Measurements from ENCODE around the gene SUPT3H.
"Not testable (repeated sequence)": the region's sequence is repeated elsewhere in the genome, so short reads cannot be mapped to it uniquely, and the experiment has no call there.

The SUPT3H gene

DNA sequence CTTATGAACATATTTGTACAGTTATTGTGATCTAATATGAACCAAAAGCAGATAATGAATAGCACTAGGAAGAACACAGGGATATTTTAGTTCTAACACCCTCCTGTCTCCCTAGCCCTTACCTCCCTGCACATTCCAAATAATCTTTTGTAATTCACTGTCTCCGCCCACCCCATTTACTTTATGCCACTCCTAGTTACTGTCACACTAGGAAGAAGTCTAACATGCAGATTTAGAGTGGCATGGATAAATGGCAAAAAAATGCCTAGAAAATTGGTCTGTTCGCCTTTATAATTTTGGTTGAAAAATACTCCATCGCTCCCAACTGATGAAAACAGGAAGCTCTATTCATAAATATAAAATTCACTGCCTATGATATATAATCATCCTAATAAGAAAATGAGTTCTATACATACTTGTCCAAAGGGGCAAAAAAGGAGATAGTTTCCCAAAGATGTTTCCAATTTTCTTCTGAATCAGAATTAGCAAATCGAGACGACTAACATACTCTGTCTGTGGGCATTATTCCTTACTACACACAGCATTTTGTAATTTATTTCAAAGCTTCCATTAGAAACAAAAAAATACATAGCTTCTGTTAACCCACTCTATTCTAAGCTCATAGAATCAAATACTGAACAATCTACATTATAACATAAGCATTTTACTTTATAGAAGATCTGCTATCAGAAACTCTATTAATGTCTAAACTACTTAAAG lies 50.9 kb downstream of the SUPT3H start:
- DNase-seq (ENCODE audit: low read depth, low spot score) = no peak

DNA sequence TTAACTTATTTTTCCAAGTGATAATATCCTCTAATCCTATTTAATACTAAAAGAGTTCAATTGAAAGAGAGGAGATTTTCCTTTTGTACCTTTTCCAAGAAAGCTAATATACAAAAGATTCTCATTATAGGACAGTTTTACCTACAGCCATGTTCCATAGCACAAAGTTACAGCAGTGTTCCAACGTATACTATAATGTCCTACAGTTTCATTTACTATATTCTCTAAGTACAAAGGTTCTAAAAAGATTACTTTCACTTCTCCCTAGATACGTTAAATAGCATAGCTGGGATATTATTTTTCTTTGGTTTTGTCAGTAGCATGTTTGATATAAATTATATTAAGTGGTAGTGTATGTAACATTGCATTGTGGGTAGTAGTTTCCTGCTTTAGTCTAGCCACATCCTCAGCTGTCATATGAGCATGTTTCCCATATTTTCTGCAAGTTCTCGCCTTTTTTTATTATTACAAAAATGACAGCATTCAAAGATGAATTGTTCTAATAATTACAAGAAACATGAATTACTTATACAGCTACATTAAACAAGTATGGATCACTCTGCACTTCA lies 54.0 kb downstream of the SUPT3H start:
- DNase-seq (ENCODE audit: low read depth, low spot score) = no peak

DNA sequence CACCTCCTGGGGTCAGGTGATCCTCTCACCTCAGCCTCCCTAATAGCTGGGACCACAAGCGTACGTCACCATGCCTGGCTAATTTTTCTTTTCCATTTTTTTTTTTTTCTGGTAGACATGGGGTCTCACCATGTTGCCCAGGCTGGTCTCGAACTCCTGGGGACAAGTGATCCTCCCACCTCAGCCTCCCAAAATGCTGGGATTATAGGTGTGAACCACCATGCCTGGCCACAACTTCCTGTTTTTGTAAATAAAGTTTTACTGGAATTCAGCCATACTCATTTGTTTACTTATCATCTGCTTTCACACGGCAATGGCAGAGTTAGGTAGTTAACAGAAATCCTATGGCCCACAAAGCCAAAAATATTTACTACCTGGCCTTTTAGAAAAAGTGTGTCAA lies 57.4 kb downstream of the SUPT3H start:
- DNase-seq (ENCODE audit: low read depth, low spot score) = no peak

DNA sequence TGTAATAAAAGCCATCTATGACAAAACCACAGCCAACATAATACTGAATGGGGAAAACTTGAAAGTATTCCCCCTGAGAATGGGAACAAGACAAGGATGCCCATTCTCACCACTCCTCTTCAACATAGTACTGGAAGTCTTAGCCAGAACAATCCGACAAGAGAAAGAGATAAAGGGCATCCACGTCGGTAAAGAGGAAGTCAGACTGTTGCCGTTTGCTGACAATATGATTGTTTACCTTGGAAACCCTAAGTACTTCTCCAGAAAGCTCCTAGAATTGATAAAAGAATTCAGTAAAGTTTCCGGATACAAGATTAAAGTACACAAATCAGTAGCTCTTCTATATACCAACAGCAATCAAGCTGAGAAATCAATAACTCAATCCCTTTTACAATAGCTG lies 63.6 kb downstream of the SUPT3H start:
- DNase-seq (ENCODE audit: low read depth, low spot score) = no peak

DNA sequence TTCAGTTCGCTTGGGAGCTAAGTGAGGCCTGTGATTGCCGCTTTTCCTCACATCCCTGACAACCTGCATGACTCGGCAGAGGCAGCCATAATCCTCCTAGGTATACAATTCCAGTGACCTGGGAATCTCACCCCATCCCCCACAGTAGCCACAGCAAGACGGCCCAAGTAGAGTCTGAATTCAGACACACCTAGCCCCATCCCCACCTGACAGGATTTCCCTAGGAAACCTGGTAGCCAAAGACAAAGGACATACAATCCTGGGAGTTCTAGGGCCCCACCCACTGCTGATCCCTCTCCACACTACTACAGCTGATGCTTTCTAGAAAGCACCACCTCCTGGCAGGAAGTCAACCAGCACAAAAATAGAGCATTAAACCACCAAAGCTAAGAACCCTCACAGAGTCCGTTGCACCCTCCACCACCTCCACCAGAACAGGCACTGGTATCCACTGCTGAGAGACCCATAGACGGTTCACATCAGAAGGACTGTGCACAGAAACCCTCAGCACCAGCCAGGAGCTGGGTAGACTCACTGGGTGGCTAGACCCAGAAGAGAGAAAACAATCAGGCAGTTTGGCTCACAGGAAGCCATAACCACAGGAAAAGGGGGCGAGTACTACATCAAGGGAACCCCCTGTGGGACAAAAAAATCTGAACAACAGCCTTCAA lies 67.5 kb downstream of the SUPT3H start:
- DNase-seq (ENCODE audit: low read depth, low spot score) = no peak

DNA sequence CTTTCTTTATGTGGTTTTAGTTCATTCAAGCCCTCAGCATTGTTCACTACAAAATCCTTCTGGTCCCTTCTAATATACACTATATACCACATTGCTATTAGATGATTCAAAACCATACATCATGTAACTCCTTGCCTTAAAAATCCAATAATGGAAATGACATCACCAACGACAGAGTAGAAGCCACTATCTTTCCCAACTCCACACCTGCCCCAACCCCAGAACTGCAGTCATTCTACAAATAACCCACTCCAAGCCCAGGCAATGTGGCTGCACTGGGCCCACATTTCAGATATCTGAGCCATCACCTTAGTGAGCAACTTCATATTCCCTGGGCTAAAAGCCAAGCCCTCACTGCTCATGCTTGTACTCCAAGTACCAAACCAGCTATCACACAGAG lies 72.2 kb downstream of the SUPT3H start:
- DNase-seq (ENCODE audit: low read depth, low spot score) = no peak

DNA sequence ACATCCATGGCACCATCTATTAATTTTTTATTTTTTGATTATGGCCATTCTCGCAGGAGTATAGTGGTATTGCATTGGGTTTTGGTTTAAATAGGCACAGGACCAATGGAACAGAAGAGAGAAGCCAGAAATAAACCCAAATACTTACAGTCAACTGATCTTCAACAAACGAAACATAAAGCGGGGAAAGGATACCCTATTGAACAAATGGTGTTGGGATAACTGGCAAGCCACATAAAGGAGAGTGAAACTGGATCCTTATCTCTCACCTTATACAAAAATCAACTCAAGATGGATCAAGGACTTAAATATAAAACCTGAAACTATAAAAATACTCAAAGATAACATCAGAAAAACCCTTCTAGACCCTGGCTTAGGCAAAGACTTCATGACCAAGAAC lies 74.9 kb downstream of the SUPT3H start:
- no peak for DNase-seq (ENCODE audit: low read depth, low spot score)

DNA sequence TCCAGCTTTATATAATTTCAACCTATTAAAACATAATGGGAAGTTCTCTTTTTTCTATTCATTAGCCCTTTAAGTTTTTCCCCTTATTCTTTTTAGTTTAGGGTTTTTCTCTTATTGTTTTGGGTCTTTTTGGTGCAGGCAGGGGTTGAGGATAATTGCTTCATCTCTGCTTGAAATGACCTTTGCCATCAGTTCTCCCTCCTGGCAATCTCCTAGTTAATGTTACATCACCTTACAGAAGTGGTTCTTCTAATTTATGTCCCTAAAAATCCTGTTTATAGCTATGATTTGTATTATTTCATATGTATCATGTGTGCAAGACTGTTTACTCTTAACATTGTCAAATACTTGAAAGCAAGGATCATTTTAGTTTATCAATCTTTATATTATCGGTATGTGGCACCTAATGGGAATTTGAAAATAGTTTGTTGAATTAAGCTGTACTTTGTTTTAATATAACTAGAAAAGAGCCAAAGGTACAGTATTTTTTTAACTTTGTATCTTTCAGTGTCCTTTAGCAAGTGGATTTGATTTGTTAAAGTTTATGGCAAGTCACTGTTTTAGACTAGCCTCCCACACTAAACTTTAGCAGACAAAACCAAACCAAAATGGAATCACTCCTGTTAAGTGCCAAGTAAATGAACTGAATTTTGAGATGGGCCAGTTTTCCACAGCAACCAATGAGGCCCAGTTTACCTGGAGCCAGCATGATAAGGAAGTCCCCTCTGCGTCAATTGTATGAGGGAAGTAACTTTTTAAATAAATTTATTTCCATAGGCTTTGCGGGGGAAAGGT lies 76.2 kb downstream of the SUPT3H start:
- no peak for DNase-seq (ENCODE audit: low read depth, low spot score)

DNA sequence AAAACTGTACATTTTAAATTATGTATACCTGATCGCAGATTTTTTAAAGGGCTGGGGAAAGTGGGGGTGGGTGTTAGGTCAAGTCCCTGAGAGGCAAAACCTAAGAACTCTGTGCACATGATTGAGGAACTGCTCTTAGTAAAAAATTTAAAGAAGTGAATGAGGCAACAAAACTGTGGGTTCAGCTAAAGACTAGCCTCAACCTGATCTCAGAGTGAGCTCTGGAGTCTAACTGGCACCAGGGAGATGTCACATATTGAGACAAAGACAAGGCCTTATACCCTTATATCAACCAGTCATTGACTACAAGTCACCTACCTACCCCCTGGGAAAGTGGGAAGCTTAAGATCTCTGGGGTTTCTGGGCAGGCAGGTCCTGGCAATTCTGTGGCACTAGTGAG lies 77.0 kb downstream of the SUPT3H start:
- DNase-seq (ENCODE audit: low read depth, low spot score) = no peak

DNA sequence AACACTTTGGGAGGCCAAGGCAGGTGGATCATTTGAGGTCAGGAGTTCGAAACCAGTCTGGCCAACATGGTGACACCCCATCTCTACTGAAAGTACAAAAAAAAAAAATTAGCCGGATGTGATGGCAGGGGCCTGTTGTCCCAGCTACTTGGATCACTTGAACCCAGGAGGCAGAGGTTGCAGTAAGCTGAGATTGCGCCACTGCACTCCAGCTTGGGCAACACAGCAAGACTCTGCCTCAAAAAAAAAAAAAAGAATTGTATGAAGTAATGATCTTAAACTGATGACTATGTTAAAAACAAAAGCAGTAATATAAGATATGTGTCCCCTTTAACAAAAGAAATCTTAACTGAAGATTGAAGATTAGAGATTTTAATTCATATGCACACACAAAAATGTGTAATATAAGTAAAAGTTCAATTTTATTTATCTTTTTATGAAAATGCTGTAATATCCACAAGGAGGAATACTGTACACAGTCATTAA lies 78.6 kb downstream of the SUPT3H start:
- no peak for DNase-seq (ENCODE audit: low read depth, low spot score)

DNA sequence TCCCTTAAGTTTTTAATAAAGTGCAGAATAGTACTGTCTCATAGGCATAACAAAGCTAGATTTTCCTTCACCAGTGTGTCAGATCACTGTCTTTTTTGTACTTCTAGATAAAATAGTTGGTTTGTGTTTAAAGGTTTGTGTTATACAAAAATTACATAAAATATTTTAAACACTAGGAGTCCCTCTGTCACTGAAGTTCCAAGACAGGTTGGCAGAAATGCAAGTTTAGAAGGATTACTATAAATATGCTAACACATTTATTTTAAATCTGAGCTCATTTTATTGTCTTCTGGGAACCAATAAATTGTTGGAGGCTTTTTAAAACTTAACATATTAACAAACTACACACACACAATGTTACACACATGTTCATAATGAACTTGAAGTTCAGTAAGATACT lies 80.4 kb downstream of the SUPT3H start:
- DNase-seq (ENCODE audit: low read depth, low spot score) = no peak

DNA sequence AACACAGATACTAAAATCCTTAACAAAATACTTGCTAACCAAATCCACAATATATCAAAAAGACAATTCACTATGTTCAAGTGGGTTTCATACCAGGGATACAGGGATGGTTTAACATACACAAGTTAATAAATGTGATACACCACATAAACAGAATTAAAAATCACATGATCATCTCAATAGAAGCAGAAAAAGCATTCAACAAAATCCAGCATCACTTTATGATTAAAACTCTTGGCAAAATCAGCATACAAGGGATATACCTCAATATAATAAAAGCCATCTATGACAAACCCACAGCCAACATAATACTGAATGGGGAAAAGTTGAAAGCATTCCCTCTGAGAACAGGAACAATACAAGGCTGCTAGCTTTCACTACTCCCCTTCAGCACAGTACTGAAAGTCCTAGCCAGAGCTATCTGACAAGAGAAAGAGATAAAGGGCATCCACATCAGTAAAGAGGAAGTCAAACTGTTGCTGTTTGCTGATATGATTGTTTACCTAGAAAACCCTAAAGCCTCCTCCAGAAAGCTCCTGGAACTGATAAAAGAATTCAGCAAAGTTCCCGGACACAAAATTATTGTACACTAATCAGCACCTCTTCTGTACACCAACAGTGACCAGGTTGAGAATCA lies 83.6 kb downstream of the SUPT3H start:
- not testable (repeated sequence) for DNase-seq (ENCODE audit: low read depth, low spot score)

DNA sequence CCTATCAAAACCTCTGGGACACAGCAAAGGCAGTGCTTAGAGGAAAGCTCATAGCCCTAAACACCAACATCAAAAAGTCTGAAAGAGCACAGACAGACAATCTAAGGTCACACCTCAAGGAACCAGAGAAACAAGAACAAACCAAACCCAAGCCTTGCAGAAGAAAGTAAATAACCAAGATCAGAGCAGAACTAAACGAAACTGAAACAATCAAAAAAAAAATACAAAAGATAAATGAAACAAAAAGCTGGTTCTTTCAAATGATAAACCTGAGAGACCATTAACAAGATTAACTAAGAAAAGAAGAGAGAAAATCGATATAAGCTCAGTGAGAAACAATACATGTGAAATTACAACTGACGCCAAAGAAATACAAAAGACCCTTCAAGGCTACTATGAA lies 84.4 kb downstream of the SUPT3H start:
- no peak for DNase-seq (ENCODE audit: low read depth, low spot score)

DNA sequence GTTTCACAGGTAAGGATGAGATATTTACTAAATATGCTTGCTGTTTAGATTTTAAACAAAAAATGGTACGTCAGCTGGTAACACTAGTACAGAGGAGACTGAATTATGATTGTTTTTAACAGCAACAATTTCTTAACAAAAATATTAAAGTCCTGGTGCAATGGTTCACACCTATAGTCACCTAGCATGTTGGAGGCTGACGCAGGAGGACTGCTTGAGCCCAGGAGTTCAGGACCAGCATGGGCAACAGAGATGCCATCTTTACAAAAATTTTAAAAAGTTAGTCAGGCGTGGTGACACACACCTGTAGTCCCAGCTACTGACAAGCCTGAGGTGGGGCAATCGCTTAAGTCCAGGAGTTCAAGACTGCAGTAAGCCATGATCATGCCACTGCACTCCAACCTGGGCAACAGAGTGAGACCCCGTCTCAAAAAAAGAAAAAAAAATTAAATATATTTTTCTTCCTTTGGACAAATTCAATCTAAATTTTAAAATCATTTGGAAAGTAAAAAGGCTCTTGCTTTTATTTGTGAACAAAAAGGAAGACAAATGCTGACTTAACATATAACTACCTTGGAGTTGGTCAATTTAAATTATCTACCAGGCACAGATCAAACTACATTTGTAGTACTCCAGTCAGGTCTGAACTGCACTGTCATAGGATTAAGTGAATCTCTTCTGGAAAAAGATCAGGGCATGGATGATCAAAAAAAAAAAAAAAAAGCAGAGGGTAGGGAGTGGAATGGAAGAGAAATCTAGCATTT lies 87.8 kb downstream of the SUPT3H start:
- DNase-seq (ENCODE audit: low read depth, low spot score) = no peak

DNA sequence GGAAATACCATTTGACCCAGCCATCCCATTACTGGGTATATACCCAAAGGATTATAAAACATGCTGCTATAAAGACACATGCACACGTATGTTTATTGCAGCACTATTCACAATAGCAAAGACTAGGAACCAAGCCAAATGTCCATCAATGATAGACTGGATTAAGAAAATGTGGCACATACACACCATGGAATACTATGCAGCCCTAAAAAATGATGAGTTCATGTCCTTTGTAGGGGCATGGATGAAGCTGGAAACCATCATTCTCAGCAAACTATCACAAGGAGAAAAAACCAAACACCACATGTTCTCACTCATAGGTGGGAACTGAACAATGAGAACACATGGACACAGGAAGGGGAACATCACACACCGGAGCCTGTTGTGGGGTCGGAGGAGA lies 91.0 kb downstream of the SUPT3H start:
- not testable (repeated sequence) for DNase-seq (ENCODE audit: low read depth, low spot score)

DNA sequence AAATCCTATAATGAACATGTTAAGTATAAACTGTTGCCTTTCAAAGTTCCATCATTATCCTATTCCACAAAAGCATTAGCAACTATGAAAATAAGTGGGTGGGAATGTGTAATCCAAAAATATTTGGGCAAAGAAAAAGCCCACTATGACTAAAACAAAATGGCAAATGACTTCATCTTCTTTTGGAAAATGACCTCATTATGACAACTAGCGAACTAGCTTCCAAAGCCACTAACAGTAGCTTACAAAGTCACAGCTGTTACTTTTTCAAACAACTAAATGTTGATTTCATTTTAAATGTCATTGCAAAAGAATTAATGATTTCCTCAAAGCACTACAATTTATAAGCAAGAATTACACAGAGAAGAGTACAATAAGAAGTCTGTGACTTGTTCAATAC lies 99.4 kb downstream of the SUPT3H start:
- DNase-seq (ENCODE audit: low read depth, low spot score) = no peak

DNA sequence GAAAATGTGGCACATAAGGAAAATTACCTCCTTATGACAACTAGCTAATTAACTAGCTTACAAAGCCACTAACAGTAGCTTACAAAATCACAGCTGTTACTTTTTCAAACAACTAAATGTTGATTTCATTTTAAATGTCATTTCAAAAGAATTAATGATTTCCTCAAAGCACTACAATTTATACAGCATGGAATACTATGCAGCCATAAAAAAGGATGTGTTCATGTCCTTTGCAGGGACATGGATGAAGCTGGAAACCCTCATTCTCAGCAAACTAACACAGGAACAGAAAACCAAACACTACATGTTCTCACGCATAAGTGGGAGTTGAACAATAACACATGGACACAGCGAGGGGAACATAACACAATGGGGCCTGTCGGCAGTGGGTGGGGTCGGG lies 100.0 kb downstream of the SUPT3H start:
- DNase-seq (ENCODE audit: low read depth, low spot score) = not testable (repeated sequence)

DNA sequence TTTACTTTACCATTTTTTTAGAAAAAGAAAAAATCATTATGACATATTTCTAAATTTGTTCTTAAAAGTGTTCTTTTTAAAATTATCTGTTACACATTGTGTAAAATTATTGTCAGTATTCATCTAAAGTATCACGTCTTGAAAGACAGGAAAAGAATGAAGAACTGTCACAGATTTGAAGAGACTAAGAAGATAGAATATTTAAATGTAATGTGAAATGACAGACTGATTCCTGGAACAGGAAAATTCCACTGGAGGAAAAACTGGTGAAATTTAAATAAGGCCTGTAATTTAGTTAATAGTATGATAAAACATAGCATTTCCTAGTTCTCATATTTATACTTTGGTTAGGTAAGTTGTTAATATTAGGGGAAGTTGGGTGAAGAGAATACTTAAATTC lies 102.4 kb downstream of the SUPT3H start:
- no peak for DNase-seq (ENCODE audit: low read depth, low spot score)

DNA sequence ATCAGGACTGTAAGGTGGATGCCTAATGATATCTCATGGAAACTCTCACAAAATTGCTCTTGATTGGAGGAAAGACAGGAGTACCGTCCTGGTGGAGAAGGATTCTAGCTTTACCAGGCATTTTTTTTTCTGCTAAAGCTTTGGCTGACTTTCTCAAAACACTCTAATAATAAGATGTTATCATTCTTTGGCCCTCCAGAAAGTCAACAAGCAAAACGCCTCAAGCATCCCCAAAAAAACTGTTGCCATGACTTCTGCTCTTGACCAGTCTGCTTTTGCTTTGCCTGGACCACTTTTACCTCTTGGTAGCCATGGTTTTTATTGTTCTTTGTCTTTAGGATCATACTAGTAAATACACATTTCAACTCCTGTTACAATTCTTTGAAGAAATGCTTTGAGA lies 105.1 kb downstream of the SUPT3H start:
- no peak for DNase-seq (ENCODE audit: low read depth, low spot score)

DNA sequence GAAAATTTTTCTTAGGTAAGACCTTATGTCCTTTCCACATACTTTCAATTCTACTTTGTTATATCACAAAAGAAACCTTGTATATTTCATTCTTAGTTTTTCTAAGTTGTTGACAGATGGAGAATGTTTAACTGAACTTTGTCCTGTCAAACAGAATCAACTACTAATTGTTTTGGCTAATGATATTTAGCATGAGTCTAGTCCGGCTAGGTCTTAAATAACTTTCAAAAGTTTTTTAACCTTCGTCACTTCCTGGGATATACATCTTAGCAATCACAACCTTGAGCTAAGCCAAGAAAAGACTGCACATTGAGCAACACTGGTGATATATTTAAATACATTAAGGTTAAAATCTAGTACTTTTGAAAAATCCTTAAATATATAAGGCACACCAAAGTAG lies 112.5 kb downstream of the SUPT3H start:
- DNase-seq (ENCODE audit: low read depth, low spot score) = no peak

DNA sequence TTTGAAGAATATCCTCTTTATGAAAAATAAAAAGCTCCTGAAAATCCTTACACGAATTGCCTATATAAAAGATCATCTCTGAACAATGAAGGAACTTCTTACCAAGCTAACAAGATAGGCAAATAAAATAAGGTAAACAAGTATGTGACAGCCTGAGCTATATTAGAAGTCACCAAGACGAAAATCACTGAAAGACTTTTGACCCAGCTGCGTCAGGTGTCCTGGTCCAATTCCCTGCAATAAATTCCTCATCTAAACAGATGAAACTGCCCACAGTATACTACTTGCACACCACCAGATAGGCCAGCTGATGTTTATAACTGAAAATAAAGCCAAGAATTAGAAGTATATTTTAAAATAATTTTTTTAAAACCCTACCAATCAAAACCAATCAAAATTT lies 117.0 kb downstream of the SUPT3H start:
- DNase-seq (ENCODE audit: low read depth, low spot score) = no peak

Data from activated CD4-positive, CD25-positive, alpha-beta regulatory T cell treated with anti-CD3 and anti-CD28 coated beads, Interleukin-2, amount 50 U/mL, for 16 hours (primary cell).